IMR-90 (cell line): Measurements from ENCODE around the gene PRKAG2.

Experiments used
- CEBPB ChIP-seq: IDR thresholded peaks from 2 replicates; pipeline ENCODE4 v1.6.1; 2012; ENCODE audit warnings: low read depth, low read length, improper control_type of control experiment
- CTCF ChIP-seq: conservative IDR thresholded peaks from 2 replicates; pipeline ENCODE4 v1.5.1; 2012; ENCODE audit warnings: mild to moderate bottlenecking, low read depth, low read length, improper control_type of control experiment
- POLR2A ChIP-seq: IDR thresholded peaks from 2 replicates; pipeline ENCODE4 v1.6.1; 2012; ENCODE audit warnings: mild to moderate bottlenecking, low read depth, low read length
- RAD21 ChIP-seq: IDR thresholded peaks from 2 replicates; pipeline ENCODE4 v1.6.1; 2012; ENCODE audit warnings: low read length, improper control_type of control experiment
- RFX5 ChIP-seq: IDR thresholded peaks from 2 replicates; pipeline ENCODE4 v1.8.0; 2012; ENCODE audit warnings: low read depth, mild to moderate bottlenecking, low read length, moderate library complexity
- USF2 ChIP-seq: fragments of 150-350 bp; IDR thresholded peaks from 2 replicates; pipeline ENCODE4 v1.6.1; 2017; ENCODE audit warnings: mild to moderate bottlenecking, antibody characterized with exemption, low read length, low read depth

GRCh38 chr7:151868396-151869108, 8.4 kb downstream of the PRKAG2 start:
- no peak for TF ChIP-seq CTCF
- no peak for TF ChIP-seq POLR2A
- no peak for TF ChIP-seq RFX5
- no peak for TF ChIP-seq CEBPB
- TF ChIP-seq USF2 = no peak
- no peak for TF ChIP-seq RAD21
